GM12891 (cell line): ENCODE measurements around the gene SATB1.

Experiments
- PAX5 ChIP-seq: IDR thresholded peaks from 2 replicates; pipeline ENCODE4 v1.6.1; 2011; ENCODE audit warnings: low read length, moderate library complexity, mild to moderate bottlenecking; ENCODE audit not compliant: insufficient read depth, severe bottlenecking
- POLR2A ChIP-seq: IDR thresholded peaks from 2 replicates; pipeline ENCODE4 v1.6.1; 2011; ENCODE audit warnings: low read depth, low read length, control low read depth
- POLR2AphosphoS5 ChIP-seq: IDR thresholded peaks from 2 replicates; pipeline ENCODE4 v1.6.1; 2011; ENCODE audit warnings: low read depth, low read length, control low read depth
- POU2F2 ChIP-seq: IDR thresholded peaks from 2 replicates; pipeline ENCODE4 v1.6.1; 2011; ENCODE audit warnings: low read depth, mild to moderate bottlenecking, control low read depth, low read length, moderate library complexity
- SPI1 ChIP-seq: IDR thresholded peaks from 2 replicates; pipeline ENCODE4 v1.6.1; 2011; ENCODE audit warnings: low read depth, low read length, control low read depth
- TAF1 ChIP-seq: IDR thresholded peaks from 2 replicates; pipeline ENCODE4 v1.6.1; 2011; ENCODE audit warnings: low read depth, low read length, control low read depth

GRCh38 chr3:18357747-18358146 lies 67.4 kb downstream of the SATB1 start:
- TF ChIP-seq POLR2AphosphoS5 (no peak), TAF1 (no peak), POLR2A (no peak), SPI1 (no peak), POU2F2 (no peak), PAX5 (no peak)
